Spleen (tissue), 7 donors: ENCODE measurements around the gene NTSR2.

Experiments
- POLR2A ChIP-seq, 3 donors: fragments of 450-650 bp; IDR thresholded peaks; one replicate each; pipeline ENCODE4 v1.5.1; 2017; ENCODE audit warnings: antibody characterized with exemption in 3 of 3, mild to moderate bottlenecking in 1 of 3
- POLR2AphosphoS5 ChIP-seq, 3 donors: sonication (generic); formaldehyde crosslinking; IDR thresholded peaks; one replicate each; pipeline ENCODE4 v1.5.1; 2017; ENCODE audit warnings: antibody characterized with exemption in 3 of 3
- TF ChIP-seq, protein P1 (sequence below), 11 experiments: fragments of 200-600 bp in 7 of 11; fragments of 450-650 bp in 4 of 11; sonication (generic) in 4 of 11; IDR thresholded peaks in 8 of 11; conservative IDR thresholded peaks in 3 of 11; 1 replicate in 7 of 11; 2 replicates in 4 of 11; pipeline versions ENCODE4 v1.4.0 to v1.8.0; 2016 to 2021; ENCODE audit warnings: antibody characterized with exemption in 11 of 11, inconsistent platforms in 4 of 11, mild to moderate bottlenecking in 1 of 11
- donor health status: DM: no; HTN: no; CAD: no; lungs with moderate emphysema.
- donor health status: DM: no; HTN: no; CAD: no.
- donor health status: DM: no; HTN: no; CAD: no.

DNA sequence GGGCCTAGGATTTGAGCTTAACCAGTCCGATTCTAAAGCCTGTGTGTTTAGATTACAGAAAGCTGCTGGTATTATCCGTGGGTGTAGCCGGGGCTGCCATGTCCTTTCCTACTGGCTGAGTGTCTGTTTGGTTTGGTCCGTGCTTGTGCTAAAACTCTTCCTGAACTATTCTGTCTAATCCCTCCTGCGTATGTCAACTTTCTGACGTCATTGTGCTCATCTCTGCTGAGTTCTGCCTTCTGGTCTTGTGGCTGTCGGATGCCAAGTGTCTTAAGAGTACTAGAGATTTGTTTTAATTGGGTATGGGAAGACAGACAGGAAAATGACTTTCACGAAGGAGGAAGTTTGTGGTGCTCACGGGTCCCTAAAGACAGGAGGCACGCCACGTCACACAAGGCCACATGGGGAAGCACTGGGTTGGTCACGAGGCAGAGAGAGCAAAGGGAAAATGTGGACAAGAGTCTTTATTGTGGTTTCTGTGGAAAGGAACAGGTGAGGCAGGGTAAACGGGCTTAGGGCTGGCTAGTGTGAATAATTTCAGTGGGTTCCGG lies 31.8 kb upstream of the NTSR2 start:
- TF ChIP-seq, protein P1, sequence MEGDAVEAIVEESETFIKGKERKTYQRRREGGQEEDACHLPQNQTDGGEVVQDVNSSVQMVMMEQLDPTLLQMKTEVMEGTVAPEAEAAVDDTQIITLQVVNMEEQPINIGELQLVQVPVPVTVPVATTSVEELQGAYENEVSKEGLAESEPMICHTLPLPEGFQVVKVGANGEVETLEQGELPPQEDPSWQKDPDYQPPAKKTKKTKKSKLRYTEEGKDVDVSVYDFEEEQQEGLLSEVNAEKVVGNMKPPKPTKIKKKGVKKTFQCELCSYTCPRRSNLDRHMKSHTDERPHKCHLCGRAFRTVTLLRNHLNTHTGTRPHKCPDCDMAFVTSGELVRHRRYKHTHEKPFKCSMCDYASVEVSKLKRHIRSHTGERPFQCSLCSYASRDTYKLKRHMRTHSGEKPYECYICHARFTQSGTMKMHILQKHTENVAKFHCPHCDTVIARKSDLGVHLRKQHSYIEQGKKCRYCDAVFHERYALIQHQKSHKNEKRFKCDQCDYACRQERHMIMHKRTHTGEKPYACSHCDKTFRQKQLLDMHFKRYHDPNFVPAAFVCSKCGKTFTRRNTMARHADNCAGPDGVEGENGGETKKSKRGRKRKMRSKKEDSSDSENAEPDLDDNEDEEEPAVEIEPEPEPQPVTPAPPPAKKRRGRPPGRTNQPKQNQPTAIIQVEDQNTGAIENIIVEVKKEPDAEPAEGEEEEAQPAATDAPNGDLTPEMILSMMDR (IDR thresholded peaks at IDR 0.05 in 8 of 11, conservative IDR thresholded peaks at IDR 0.05 in 3 of 11): no peak
- TF ChIP-seq POLR2A (IDR thresholded peaks at IDR 0.05): no peak
- TF ChIP-seq POLR2AphosphoS5 (IDR thresholded peaks at IDR 0.05): peak in 2 of 3 donors; percentile 8 to 36
